Measurements from ENCODE around the gene ATP7A. TPM values are rescaled to one million over a fixed set of nuclear protein-coding genes. Genes with fewer than 3 reads are reported as not detected.

The ATP7A gene
- total RNA-seq, 6 experiments from 2014 or later, result 2.1 to 3.9 (median 3.2) TPM

DNA sequence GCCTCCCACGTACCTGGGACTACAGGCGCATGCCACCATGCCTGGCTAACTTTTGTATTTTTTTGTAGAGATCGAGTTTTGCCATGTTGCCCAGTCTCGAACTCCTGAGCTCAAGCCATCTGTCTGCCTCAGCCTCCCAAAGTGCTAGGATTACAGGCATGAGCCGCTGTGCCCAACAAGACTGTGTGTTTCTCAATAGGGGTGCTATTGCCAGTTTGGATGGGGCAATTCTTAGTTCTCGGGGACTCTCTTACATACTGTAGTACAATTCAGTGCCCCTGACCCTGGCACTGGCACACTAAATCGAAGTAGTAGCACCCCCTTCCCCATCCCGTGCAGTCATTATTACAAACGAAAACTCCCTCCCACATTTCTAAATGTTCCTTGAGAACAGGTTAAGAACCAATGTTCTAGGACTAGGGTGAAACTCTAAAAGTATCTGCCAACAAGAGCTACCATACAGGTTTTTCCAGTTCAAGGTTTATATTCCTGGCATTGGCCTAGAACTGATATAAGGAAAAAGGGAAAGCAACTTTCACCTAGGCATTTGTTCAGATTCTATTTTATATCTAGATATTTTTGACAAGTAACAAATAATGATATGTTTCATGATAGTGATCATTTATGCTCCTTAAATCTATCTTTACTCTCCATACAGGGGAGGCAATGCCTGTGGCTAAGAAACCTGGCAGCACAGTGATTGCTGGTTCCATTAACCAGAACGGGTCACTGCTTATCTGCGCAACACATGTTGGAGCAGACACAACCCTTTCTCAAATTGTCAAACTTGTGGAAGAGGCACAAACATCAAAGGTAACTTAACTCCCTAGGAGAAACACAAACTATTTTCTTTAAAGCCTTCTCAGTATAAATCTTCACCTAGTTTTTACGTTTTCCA lies 109.3 kb downstream of the ATP7A start:
- no peak for TF ChIP-seq POLR2A (IDR thresholded peaks at IDR 0.05)
- TF ChIP-seq, protein P1, sequence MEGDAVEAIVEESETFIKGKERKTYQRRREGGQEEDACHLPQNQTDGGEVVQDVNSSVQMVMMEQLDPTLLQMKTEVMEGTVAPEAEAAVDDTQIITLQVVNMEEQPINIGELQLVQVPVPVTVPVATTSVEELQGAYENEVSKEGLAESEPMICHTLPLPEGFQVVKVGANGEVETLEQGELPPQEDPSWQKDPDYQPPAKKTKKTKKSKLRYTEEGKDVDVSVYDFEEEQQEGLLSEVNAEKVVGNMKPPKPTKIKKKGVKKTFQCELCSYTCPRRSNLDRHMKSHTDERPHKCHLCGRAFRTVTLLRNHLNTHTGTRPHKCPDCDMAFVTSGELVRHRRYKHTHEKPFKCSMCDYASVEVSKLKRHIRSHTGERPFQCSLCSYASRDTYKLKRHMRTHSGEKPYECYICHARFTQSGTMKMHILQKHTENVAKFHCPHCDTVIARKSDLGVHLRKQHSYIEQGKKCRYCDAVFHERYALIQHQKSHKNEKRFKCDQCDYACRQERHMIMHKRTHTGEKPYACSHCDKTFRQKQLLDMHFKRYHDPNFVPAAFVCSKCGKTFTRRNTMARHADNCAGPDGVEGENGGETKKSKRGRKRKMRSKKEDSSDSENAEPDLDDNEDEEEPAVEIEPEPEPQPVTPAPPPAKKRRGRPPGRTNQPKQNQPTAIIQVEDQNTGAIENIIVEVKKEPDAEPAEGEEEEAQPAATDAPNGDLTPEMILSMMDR (IDR thresholded peaks at IDR 0.05), result no peak
- intact Hi-C loops (cut with DNase I), result no loop called here
- Histone ChIP-seq H3K4me1 (no peaks in the 10 kb centered on the region), H3K27me3 (no peaks in the 10 kb centered on the region), H3K9me3 (no peaks in the 10 kb centered on the region), H3K4me3 (no peak overlapping the region), H3K27ac (no peak overlapping the region), H3K36me3 (no peaks in the 10 kb centered on the region)
- WGBS (ENCODE audit: insufficient coverage, low coverage, low lambda C conversion rate, missing lambda C conversion rate), result 55% methylated on average over 7 of the region's 12 CpGs
- DNase-seq (no peak), ATAC-seq (no peak)

DNA sequence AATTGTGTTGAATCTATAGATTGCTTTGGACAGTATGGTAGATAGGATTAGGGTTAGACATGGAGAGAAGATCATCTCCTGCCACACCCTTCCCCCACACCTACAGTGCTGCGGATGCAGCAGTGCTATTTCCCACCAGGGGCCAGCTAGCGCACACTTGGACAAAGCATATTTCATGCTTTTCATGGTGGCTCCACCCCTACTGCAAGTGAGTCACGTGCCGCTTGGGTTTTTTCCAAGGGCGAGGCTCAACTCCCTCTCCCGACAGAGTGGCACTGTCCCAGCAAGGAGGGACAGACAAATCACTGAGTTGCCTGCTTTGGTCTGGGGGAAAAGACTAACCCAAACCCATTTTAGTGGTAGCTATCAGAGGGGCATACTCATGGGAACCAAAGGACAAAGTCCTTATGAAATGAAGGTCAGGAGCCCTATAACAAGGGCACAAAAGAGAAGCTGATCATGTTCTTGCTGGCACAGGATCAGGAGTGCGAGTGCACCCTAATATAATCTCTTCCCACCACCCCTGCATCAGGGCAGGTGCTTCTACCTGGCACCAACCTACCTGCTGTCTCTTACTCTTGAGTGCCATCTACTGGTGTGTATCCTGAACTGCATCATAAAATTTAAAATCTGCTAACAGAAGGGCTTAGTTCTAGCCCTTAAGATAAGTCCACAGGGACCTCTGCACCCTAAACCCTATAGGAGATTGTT lies 114.0 kb downstream of the ATP7A start:
- 33% methylated on average over 6 of the region's 7 CpGs for WGBS (ENCODE audit: insufficient coverage, low coverage, low lambda C conversion rate, missing lambda C conversion rate)
- H3K36me3 ChIP-seq, result no peaks in the 10 kb centered on the region
- H3K27ac ChIP-seq, result no peak overlapping the region
- H3K27me3 ChIP-seq, result no peaks in the 10 kb centered on the region
- intact Hi-C loops (cut with DNase I), result no loop called here
- TF ChIP-seq POLR2A (IDR thresholded peaks at IDR 0.05), result no peak
- TF ChIP-seq, protein P1 (IDR thresholded peaks at IDR 0.05), result peak; percentile 59 to 77 (median 76)
- no peaks in the 10 kb centered on the region for H3K9me3 ChIP-seq
- ATAC-seq (peak; percentile 80 to 88 (median 83)), DNase-seq (no peak)
- H3K4me3 ChIP-seq, result no peak overlapping the region
- H3K4me1 ChIP-seq, result no peaks in the 10 kb centered on the region

DNA sequence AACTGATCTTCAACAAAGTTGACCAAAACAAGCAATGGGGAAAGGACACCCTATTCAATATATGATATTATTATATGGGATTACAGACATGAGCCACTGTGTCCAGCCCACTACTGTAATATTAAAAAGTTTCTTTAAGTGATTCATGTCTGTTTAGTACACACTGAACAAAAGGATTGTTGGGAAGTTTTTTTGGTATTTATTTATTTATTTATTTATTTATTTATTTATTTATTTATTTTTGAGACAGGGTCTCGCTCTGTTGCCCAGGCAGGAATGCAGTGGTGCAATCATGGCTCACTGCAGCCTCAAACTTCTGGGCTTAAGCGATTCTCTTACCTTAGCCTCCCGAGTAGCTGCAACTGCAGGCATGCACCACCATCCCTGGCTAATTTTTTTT lies 117.3 kb downstream of the ATP7A start:
- no peak overlapping the region for H3K4me3 ChIP-seq
- H3K9me3 ChIP-seq, result no peaks in the 10 kb centered on the region
- no peak overlapping the region for H3K27ac ChIP-seq
- TF ChIP-seq POLR2A (IDR thresholded peaks at IDR 0.05), result no peak
- TF ChIP-seq, protein P1 (IDR thresholded peaks at IDR 0.05), result no peak
- no peaks in the 10 kb centered on the region for H3K4me1 ChIP-seq
- WGBS (ENCODE audit: insufficient coverage, low coverage, low lambda C conversion rate, missing lambda C conversion rate), result 85% methylated on average over 3 of the region's 3 CpGs
- no peaks in the 10 kb centered on the region for H3K27me3 ChIP-seq
- H3K36me3 ChIP-seq, result no peaks in the 10 kb centered on the region
- no peak for ATAC-seq
- DNase-seq, result no peak
- intact Hi-C loops (cut with DNase I), result no loop called here

DNA sequence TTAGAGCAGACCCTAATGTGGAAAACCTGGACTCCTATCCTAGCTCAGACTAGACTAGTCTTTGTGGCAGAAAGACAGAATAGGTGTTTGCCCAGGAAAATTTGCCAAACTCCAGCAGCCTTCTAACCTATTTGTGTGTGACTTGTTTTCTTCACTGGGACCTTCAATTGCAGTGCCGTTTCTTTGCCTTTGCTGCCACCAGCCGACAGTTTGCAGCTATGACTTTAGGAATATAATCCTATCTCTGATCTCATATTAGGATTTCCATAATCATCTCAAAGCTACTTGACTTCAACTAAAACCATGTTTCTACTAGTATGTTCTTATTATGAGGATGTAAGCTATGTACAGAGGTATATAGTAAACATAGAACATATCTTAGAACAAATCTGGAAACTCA lies 119.2 kb downstream of the ATP7A start:
- TF ChIP-seq, protein P1 (IDR thresholded peaks at IDR 0.05), result peak; percentile 40 to 48 (median 46)
- TF ChIP-seq POLR2A (IDR thresholded peaks at IDR 0.05), result no peak
- no peaks in the 10 kb centered on the region for H3K27me3 ChIP-seq
- ATAC-seq (peak; percentile 31 to 60 (median 38)), DNase-seq (no peak)
- 36% methylated on average over 2 of the region's 2 CpGs for WGBS (ENCODE audit: insufficient coverage, low coverage, low lambda C conversion rate, missing lambda C conversion rate)
- no peaks in the 10 kb centered on the region for H3K4me1 ChIP-seq
- no peak overlapping the region for H3K27ac ChIP-seq
- H3K9me3 ChIP-seq, result no peaks in the 10 kb centered on the region
- no peaks in the 10 kb centered on the region for H3K36me3 ChIP-seq
- intact Hi-C loops (cut with DNase I), result no loop called here
- H3K4me3 ChIP-seq, result no peak overlapping the region
